HFF-Myc (cell line): ENCODE measurements around the gene YTHDF1.

Source experiments
- DNase-seq: peaks from one replicate; pipeline ENCODE4 v3.0.0-alpha.2; 2011; ENCODE audit warnings: low read depth; ENCODE audit errors: extremely low read depth
- H3K4me3 ChIP-seq: replicated peaks from 2 replicates; pipeline ENCODE4 v1.5.1; 2011; ENCODE audit warnings: low read depth, mild to moderate bottlenecking, control low read depth, low read length
- CTCF ChIP-seq: IDR thresholded peaks from 2 replicates; pipeline ENCODE4 v1.5.1; 2012; ENCODE audit warnings: mild to moderate bottlenecking, low read depth, low read length, control low read depth; ENCODE audit errors: missing control alignments

YTHDF1 gene

GRCh38 chr20:63230800-63231268 lies 14.9 kb upstream of the YTHDF1 start:
- H3K4me3 ChIP-seq = no peak overlapping the region
- peak; percentile 56 for TF ChIP-seq CTCF
- no peak for DNase-seq

GRCh38 chr20:63228806-63229205 lies 12.9 kb upstream of the YTHDF1 start:
- no peak for DNase-seq
- no peak for TF ChIP-seq CTCF
- H3K4me3 ChIP-seq = no peak overlapping the region

- DNase-seq = no peak
- no peak for TF ChIP-seq CTCF
- no peak overlapping the region for H3K4me3 ChIP-seq
These were observed 11.3 kb upstream of the YTHDF1 start for GRCh38 chr20:63227260-63227659.

- no peak overlapping the region for H3K4me3 ChIP-seq
- no peak for TF ChIP-seq CTCF
- no peak for DNase-seq
These were observed 10.4 kb upstream of the YTHDF1 start for GRCh38 chr20:63226042-63226943.

GRCh38 chr20:63225082-63225454 lies 9.1 kb upstream of the YTHDF1 start:
- TF ChIP-seq CTCF = no peak
- no peak for DNase-seq
- H3K4me3 ChIP-seq = no peak overlapping the region

GRCh38 chr20:63224412-63225081 lies 8.6 kb upstream of the YTHDF1 start:
- no peak for TF ChIP-seq CTCF
- H3K4me3 ChIP-seq = no peak overlapping the region
- DNase-seq = no peak
